Neuronal stem cell (in vitro differentiated cells): ENCODE results near the gene GABBR2.

Source experiments
- DNase-seq: peaks from one replicate; pipeline ENCODE4 v3.0.0-alpha.2; 2013; ENCODE audit warnings: low spot score
- H2AFZ ChIP-seq: one replicate; pipeline ENCODE4 v1.6.1; 2013; ENCODE audit warnings: mild to moderate bottlenecking, low read length, inconsistent platforms
- H2AK5ac ChIP-seq: 2 replicates; pipeline ENCODE4 v1.6.1; 2013; ENCODE audit warnings: low read depth, mild to moderate bottlenecking, inconsistent platforms, low read length, moderate library complexity, mixed read lengths
- H2BK120ac ChIP-seq: 2 replicates; pipeline ENCODE4 v1.6.1; 2013; ENCODE audit warnings: low read depth, mild to moderate bottlenecking, inconsistent platforms, low read length, moderate library complexity, mixed read lengths
- H2BK12ac ChIP-seq: one replicate; pipeline ENCODE4 v1.6.1; 2013; ENCODE audit warnings: low read length, inconsistent platforms
- H2BK15ac ChIP-seq: 2 replicates; pipeline ENCODE4 v1.6.1; 2013; ENCODE audit warnings: mild to moderate bottlenecking, low read length, inconsistent platforms, mixed read lengths
- H2BK5ac ChIP-seq: one replicate; pipeline ENCODE4 v1.6.1; 2013; ENCODE audit warnings: inconsistent platforms, mild to moderate bottlenecking, low read length, moderate library complexity
- H3K14ac ChIP-seq: one replicate; pipeline ENCODE4 v1.6.1; 2013; ENCODE audit warnings: low read length, inconsistent platforms
- H3K18ac ChIP-seq: 2 replicates; pipeline ENCODE4 v1.6.1; 2013; ENCODE audit warnings: low read length, inconsistent platforms
- H3K23ac ChIP-seq: 2 replicates; pipeline ENCODE4 v1.6.1; 2013; ENCODE audit warnings: low read depth, mild to moderate bottlenecking, mixed read lengths, low read length, inconsistent platforms; ENCODE audit not compliant: poor library complexity
- H3K27ac ChIP-seq: replicated peaks from 3 replicates; pipeline ENCODE4 v1.5.1; 2013; ENCODE audit warnings: low read length, inconsistent platforms
- H3K27me3 ChIP-seq, 3 experiments: 2 replicates each; pipeline ENCODE4 v1.6.1; 2013; ENCODE audit warnings: low read length in 3 of 3, mild to moderate bottlenecking in 2 of 3, inconsistent platforms in 1 of 3, low read depth in 1 of 3, mixed read lengths in 1 of 3, moderate library complexity in 1 of 3; ENCODE audit not compliant: control insufficient read depth in 3 of 3, insufficient read depth in 3 of 3
- H3K36me3 ChIP-seq, 2 donors: replicated peaks in 1 of 2; 2 replicates each; pipeline ENCODE4 v1.6.1; 2013; ENCODE audit warnings: low read length in 2 of 2; ENCODE audit not compliant: control insufficient read depth in 2 of 2, insufficient read depth in 2 of 2
- H3K4ac ChIP-seq: 2 replicates; pipeline ENCODE4 v1.6.1; 2013; ENCODE audit warnings: inconsistent platforms, mild to moderate bottlenecking, low read length, moderate library complexity
- H3K4me1 ChIP-seq, 2 donors: 1 replicate in 1 of 2; 2 replicates in 1 of 2; pipeline ENCODE4 v1.6.1; 2013; ENCODE audit warnings: low read length in 2 of 2, low read depth in 1 of 2; ENCODE audit not compliant: control insufficient read depth in 2 of 2, insufficient read depth in 1 of 2
- H3K4me2 ChIP-seq: one replicate; pipeline ENCODE4 v1.6.1; 2013; ENCODE audit warnings: mild to moderate bottlenecking, low read length, inconsistent platforms; ENCODE audit not compliant: insufficient read depth, poor library complexity, severe bottlenecking
- H3K4me3 ChIP-seq, 2 donors: 2 replicates each; pipeline ENCODE4 v1.5.1; 2013; ENCODE audit warnings: low read length in 2 of 2, mild to moderate bottlenecking in 2 of 2, inconsistent platforms in 1 of 2, moderate library complexity in 1 of 2
- H3K79me1 ChIP-seq: one replicate; pipeline ENCODE4 v1.6.1; 2013; ENCODE audit warnings: low read depth, mild to moderate bottlenecking, inconsistent platforms, low read length, moderate library complexity
- H3K9ac ChIP-seq: one replicate; pipeline ENCODE4 v1.6.1; 2013; ENCODE audit warnings: mild to moderate bottlenecking, low read depth, low read length, inconsistent platforms; ENCODE audit not compliant: poor library complexity
- H3K9me3 ChIP-seq, 2 donors: replicated peaks in 1 of 2; 2 replicates each; pipeline versions ENCODE3 to v1.6.1; 2013; ENCODE audit warnings: low read length in 2 of 2, mild to moderate bottlenecking in 2 of 2, inconsistent platforms in 1 of 2, low read depth in 1 of 2, mixed read lengths in 1 of 2, moderate library complexity in 1 of 2; ENCODE audit not compliant: control insufficient read depth in 2 of 2, insufficient read depth in 1 of 2
- H4K8ac ChIP-seq: one replicate; pipeline ENCODE4 v1.6.1; 2013; ENCODE audit warnings: low read depth, mild to moderate bottlenecking, inconsistent platforms, low read length, moderate library complexity
- H4K91ac ChIP-seq: one replicate; pipeline ENCODE4 v1.6.1; 2013; ENCODE audit warnings: low read length, low read depth, mild to moderate bottlenecking, inconsistent platforms; ENCODE audit not compliant: poor library complexity
- WGBS, 2 donors: extraction: QIAGEN DNeasy Blood & Tissue Kit; methylation state at CpG; one replicate each; pipeline ENCODE4 v1.1.7; 2013; ENCODE audit warnings: missing lambda C conversion rate in 2 of 2, mixed read lengths in 1 of 2; ENCODE audit not compliant: insufficient read length in 2 of 2, insufficient replicate concordance in 1 of 2; ENCODE audit errors: extremely low coverage in 2 of 2; 5-methylcytosine and 5-hydroxymethylcytosine counted together

Gene GABBR2

GRCh38 chr9:98530806-98531386, 177.8 kb downstream of the GABBR2 start:
- no peak for DNase-seq
- peak overlapping the region; percentile 55 for H3K18ac ChIP-seq
- H2AFZ ChIP-seq, result no peak overlapping the region
- H3K27me3 ChIP-seq, result peaks cover 0 to 3% (median 0%) of the 10 kb centered on the region in 3 experiments
- H4K91ac ChIP-seq, result no peak overlapping the region
- no peaks in the 10 kb centered on the region for H3K9me3 ChIP-seq
- H3K36me3 ChIP-seq, result no peaks in the 10 kb centered on the region
- no peak overlapping the region for H3K27ac ChIP-seq
- WGBS, 2 donors, result no CpG with 5 or more reads among the region's 6 CpGs
- no peak overlapping the region for H3K9ac ChIP-seq
- H3K79me1 ChIP-seq, result no peaks in the 10 kb centered on the region
- no peak overlapping the region for H2AK5ac ChIP-seq
- H2BK120ac ChIP-seq, result no peak overlapping the region
- no peak overlapping the region for H3K4me2 ChIP-seq
- no peak overlapping the region for H2BK15ac ChIP-seq
- no peak overlapping the region for H2BK5ac ChIP-seq
- H4K8ac ChIP-seq, result no peak overlapping the region
- no peak overlapping the region for H2BK12ac ChIP-seq
- no peak overlapping the region for H3K4me3 ChIP-seq
- no peaks in the 10 kb centered on the region for H3K4me1 ChIP-seq
- no peak overlapping the region for H3K14ac ChIP-seq
- H3K4ac ChIP-seq, result no peak overlapping the region
- H3K23ac ChIP-seq, result no peak overlapping the region

GRCh38 chr9:98530275-98530674, 178.5 kb downstream of the GABBR2 start:
- H3K9me3 ChIP-seq, result no peaks in the 10 kb centered on the region
- peaks cover 0 to 3% (median 0%) of the 10 kb centered on the region in 3 experiments for H3K27me3 ChIP-seq
- H4K91ac ChIP-seq, result no peak overlapping the region
- no peak overlapping the region for H3K4me2 ChIP-seq
- no peak overlapping the region for H3K14ac ChIP-seq
- H3K36me3 ChIP-seq, result no peaks in the 10 kb centered on the region
- H3K4ac ChIP-seq, result no peak overlapping the region
- H2BK12ac ChIP-seq, result no peak overlapping the region
- no peak overlapping the region for H2BK120ac ChIP-seq
- no peak overlapping the region for H2BK5ac ChIP-seq
- no peak overlapping the region for H2AFZ ChIP-seq
- H2BK15ac ChIP-seq, result no peak overlapping the region
- H2AK5ac ChIP-seq, result no peak overlapping the region
- H3K18ac ChIP-seq, result no peak overlapping the region
- no peak overlapping the region for H3K9ac ChIP-seq
- no CpG with 5 or more reads among the region's 8 CpGs for WGBS, 2 donors
- H3K27ac ChIP-seq, result no peak overlapping the region
- no peaks in the 10 kb centered on the region for H3K79me1 ChIP-seq
- H3K4me3 ChIP-seq, result no peak overlapping the region
- no peak overlapping the region for H3K23ac ChIP-seq
- no peak overlapping the region for H4K8ac ChIP-seq
- H3K4me1 ChIP-seq, result no peaks in the 10 kb centered on the region
- DNase-seq, result no peak

- H3K4me2 ChIP-seq, result no peak overlapping the region
- no peak overlapping the region for H3K9ac ChIP-seq
- H2AFZ ChIP-seq, result no peak overlapping the region
- no peak overlapping the region for H3K18ac ChIP-seq
- no peak overlapping the region for H3K4me3 ChIP-seq
- no peak overlapping the region for H3K4ac ChIP-seq
- no peak overlapping the region for H2BK120ac ChIP-seq
- H4K8ac ChIP-seq, result no peak overlapping the region
- no peaks in the 10 kb centered on the region for H3K9me3 ChIP-seq
- no peak overlapping the region for H3K23ac ChIP-seq
- H3K27me3 ChIP-seq, result peaks cover 0 to 3% (median 0%) of the 10 kb centered on the region in 3 experiments
- H3K36me3 ChIP-seq, result no peaks in the 10 kb centered on the region
- WGBS, 2 donors, result no CpG with 5 or more reads among the region's 7 CpGs
- no peak overlapping the region for H2BK15ac ChIP-seq
- no peak overlapping the region for H2BK5ac ChIP-seq
- DNase-seq, result no peak
- no peak overlapping the region for H4K91ac ChIP-seq
- no peak overlapping the region for H3K27ac ChIP-seq
- H2BK12ac ChIP-seq, result no peak overlapping the region
- H3K79me1 ChIP-seq, result no peaks in the 10 kb centered on the region
- no peaks in the 10 kb centered on the region for H3K4me1 ChIP-seq
- no peak overlapping the region for H3K14ac ChIP-seq
- H2AK5ac ChIP-seq, result no peak overlapping the region
Observed at GRCh38 chr9:98529841-98530240, 178.9 kb downstream of the GABBR2 start.

GRCh38 chr9:98523231-98523901, 185.4 kb downstream of the GABBR2 start:
- no peaks in the 10 kb centered on the region for H3K79me1 ChIP-seq
- no peak for DNase-seq
- peaks cover 0 to 2% of the 10 kb centered on the region in 2 donors for H3K4me1 ChIP-seq

More at GRCh38 chr9:98523231-98523901, 185.4 kb downstream of the GABBR2 start:
- no peak overlapping the region for H3K9ac ChIP-seq
- no peak overlapping the region for H3K27ac ChIP-seq
- no peaks in the 10 kb centered on the region for H3K27me3 ChIP-seq
- H3K18ac ChIP-seq, result no peak overlapping the region
- H3K14ac ChIP-seq, result no peak overlapping the region
- no peak overlapping the region for H3K4me3 ChIP-seq
- no peak overlapping the region for H2AK5ac ChIP-seq
- no peaks in the 10 kb centered on the region for H3K9me3 ChIP-seq
- no peak overlapping the region for H2AFZ ChIP-seq
- no peaks in the 10 kb centered on the region for H3K36me3 ChIP-seq
- no peak overlapping the region for H3K23ac ChIP-seq
- no peak overlapping the region for H2BK5ac ChIP-seq
- no CpG with 5 or more reads among the region's 5 CpGs for WGBS, 2 donors
- H2BK12ac ChIP-seq, result no peak overlapping the region
- H4K91ac ChIP-seq, result no peak overlapping the region
- H2BK120ac ChIP-seq, result no peak overlapping the region
- no peak overlapping the region for H4K8ac ChIP-seq
- no peak overlapping the region for H3K4me2 ChIP-seq
- no peak overlapping the region for H3K4ac ChIP-seq
- H2BK15ac ChIP-seq, result no peak overlapping the region
